K562 (cell line): ENCODE measurements around the gene ZNF586. TPM values are rescaled to one million over a fixed set of nuclear protein-coding genes. Genes with fewer than 3 reads are reported as not detected.

Experiments used
- ARID1B ChIP-seq: fragments of 450-650 bp; IDR thresholded peaks from 2 replicates; pipeline ENCODE4 v1.6.1; 2016; ENCODE audit warnings: antibody characterized with exemption, mild to moderate bottlenecking, inconsistent platforms
- ASH1L ChIP-seq: fragments of 450-650 bp; IDR thresholded peaks from 2 replicates; pipeline ENCODE4 v1.6.1; 2018; ENCODE audit warnings: borderline replicate concordance, mild to moderate bottlenecking, low read depth; ENCODE audit not compliant: partially characterized antibody
- BRF1 ChIP-seq: IDR thresholded peaks from 3 replicates; pipeline ENCODE4 v1.6.1; 2011; ENCODE audit warnings: borderline replicate concordance, mild to moderate bottlenecking; ENCODE audit not compliant: insufficient read length; ENCODE audit errors: extremely low read depth
- CEBPG ChIP-seq, 3 experiments: fragments of 200-800 bp in 1 of 3; sonication (Bioruptor generic) in 1 of 3; sonication (generic) in 1 of 3; formaldehyde crosslinking in 1 of 3; IDR thresholded peaks in 2 of 3; conservative IDR thresholded peaks in 1 of 3; 2 replicates each; pipeline versions ENCODE4 v1.6.1 to v1.8.0; 2016 to 2022; ENCODE audit warnings: missing compliant biosample characterization in 2 of 3, missing genetic modification characterization in 2 of 3, mild to moderate bottlenecking in 1 of 3, missing genetic modification reagents in 1 of 3
- CREB1 ChIP-seq, 2 experiments: sonication (generic) in 1 of 2; formaldehyde crosslinking in 1 of 2; IDR thresholded peaks; 2 replicates each; pipeline versions ENCODE4 v1.6.1 to v1.8.0; 2012 to 2022; ENCODE audit warnings: inconsistent platforms in 1 of 2, mild to moderate bottlenecking in 1 of 2, missing genetic modification reagents in 1 of 2, moderate library complexity in 1 of 2
- EHMT2 ChIP-seq: fragments of 450-650 bp; IDR thresholded peaks from 2 replicates; pipeline ENCODE4 v1.6.1; 2018; ENCODE audit warnings: antibody characterized with exemption
- ETS1 ChIP-seq: conservative IDR thresholded peaks from 2 replicates; pipeline ENCODE4 v1.6.1; 2011; ENCODE audit warnings: low read depth, mild to moderate bottlenecking, low read length; ENCODE audit not compliant: control insufficient read depth
- ETS2 ChIP-seq: IDR thresholded peaks from 2 replicates; pipeline ENCODE4 v1.6.1; 2016; ENCODE audit warnings: borderline replicate concordance, missing genetic modification characterization, mild to moderate bottlenecking, moderate library complexity, missing compliant biosample characterization; ENCODE audit not compliant: poor library complexity, severe bottlenecking
- HMGN3 ChIP-seq: IDR thresholded peaks from 2 replicates; pipeline ENCODE4 v1.6.1; 2011; ENCODE audit warnings: borderline replicate concordance, low read depth, mild to moderate bottlenecking, mixed read lengths, low read length; ENCODE audit not compliant: insufficient read length; ENCODE audit errors: extremely low read depth
- HMGXB4 ChIP-seq: sonication (generic); formaldehyde crosslinking; IDR thresholded peaks from 2 replicates; pipeline ENCODE4 v1.8.1; 2023; ENCODE audit warnings: mild to moderate bottlenecking, missing genetic modification reagents
- ILK ChIP-seq: fragments of 450-650 bp; IDR thresholded peaks from 2 replicates; pipeline ENCODE4 v1.6.1; 2016; ENCODE audit warnings: missing genetic modification characterization, low read depth, mild to moderate bottlenecking, missing compliant biosample characterization, moderate library complexity, borderline replicate concordance
- MAFF ChIP-seq: IDR thresholded peaks from 2 replicates; pipeline ENCODE4 v1.6.1; 2012; ENCODE audit warnings: low read length, improper control_type of control experiment
- MECOM ChIP-seq: fragments of 250-450 bp; sonication (Bioruptor Pico); IDR thresholded peaks from 2 replicates; pipeline ENCODE4 v1.8.0; 2022; ENCODE audit warnings: inconsistent platforms
- MTA3 ChIP-seq: fragments of 450-650 bp; formaldehyde crosslinking; IDR thresholded peaks from 2 replicates; pipeline ENCODE4 v1.6.1; 2017; ENCODE audit warnings: mild to moderate bottlenecking, borderline replicate concordance
- NCOA2 ChIP-seq, 2 experiments: fragments of 450-650 bp; IDR thresholded peaks; 2 replicates each; pipeline ENCODE4 v1.6.1; 2018; ENCODE audit warnings: mild to moderate bottlenecking in 2 of 2, moderate library complexity in 1 of 2; ENCODE audit not compliant: partially characterized antibody in 2 of 2
- POLR2H ChIP-seq: IDR thresholded peaks from 2 replicates; pipeline ENCODE4 v1.6.1; 2016; ENCODE audit warnings: missing genetic modification characterization, low read depth, mild to moderate bottlenecking, control low read depth, missing compliant biosample characterization, moderate library complexity
- RBM17 ChIP-seq: fragments of 200-400 bp; formaldehyde crosslinking; IDR thresholded peaks from 2 replicates; pipeline ENCODE4 v1.6.1; 2017; ENCODE audit warnings: low read depth, mild to moderate bottlenecking, low read length, borderline replicate concordance
- SUPT5H ChIP-seq: fragments of 450-650 bp; IDR thresholded peaks from 2 replicates; pipeline ENCODE4 v1.6.1; 2016
- ZKSCAN3 ChIP-seq: fragments of 250-450 bp; sonication (Bioruptor Pico); IDR thresholded peaks from 2 replicates; pipeline ENCODE4 v1.4.0; 2020
- ZKSCAN8 ChIP-seq: fragments of 200-800 bp; sonication (Bioruptor generic); IDR thresholded peaks from 2 replicates; pipeline ENCODE4 v1.6.1; 2016; ENCODE audit warnings: missing genetic modification characterization, missing compliant biosample characterization
- ZNF217 ChIP-seq: sonication (generic); formaldehyde crosslinking; IDR thresholded peaks from 2 replicates; pipeline ENCODE4 v1.8.0; 2022; ENCODE audit warnings: mild to moderate bottlenecking, missing genetic modification reagents
- ZNF511 ChIP-seq: sonication (generic); formaldehyde crosslinking; IDR thresholded peaks from 2 replicates; pipeline ENCODE4 v1.8.0; 2022; ENCODE audit warnings: mild to moderate bottlenecking, missing genetic modification reagents
- ZNF699 ChIP-seq: fragments of 250-450 bp; sonication (Bioruptor Pico); IDR thresholded peaks from 2 replicates; pipeline ENCODE4 v1.8.0; 2021; ENCODE audit warnings: mild to moderate bottlenecking, moderate library complexity; ENCODE audit not compliant: insufficient replicate concordance
- polyA plus RNA-seq, 8 experiments: library from polyadenylated mRNA; depleted of rRNA in 4 of 8; stranded (reverse) in 5 of 8; unstranded in 3 of 8; fragments of >200 nt; fragmentation: Nextera tagmentation in 2 of 8; fragmentation: Illumina TruSeq in 1 of 8; extraction: Ambion mirVana in 2 of 8; extraction: Trizol in 1 of 8; gene quantifications; 2 replicates each; pipeline versions ENCODE4 v1.2.1 to v1.2.3, GENCODE V29; 2011 to 2014; ENCODE audit warnings: inconsistent platforms in 1 of 8, missing spikeins in 1 of 8
- total RNA-seq, 7 experiments: library from RNA; depleted of rRNA in 6 of 7; stranded (reverse); fragments of >200 nt in 6 of 7; fragmentation: Illumina TruSeq in 2 of 7; extraction: Trizol in 2 of 7; gene quantifications; 2 replicates each; pipeline versions ENCODE4 v1.2.1 to v1.2.3, GENCODE V29; 2011 to 2021; ENCODE audit warnings: low replicate concordance in 1 of 7

The ZNF586 gene
- total and polyA plus RNA-seq, 9 of the 15 experiments (the other 6 are each of a cell fraction or from before 2014, with no cell fraction given) = 2.5 to 12.6 (median 8.4) TPM

- TF ChIP-seq ETS1 (peak; percentile 70), ZKSCAN8 (CRISPR knock-in tag) (no peak), BRF1 (no peak), MAFF (no peak), POLR2H (no peak), ZKSCAN3 (CRISPR knock-in tag) (no peak), RBM17 (no peak), ZNF699 (CRISPR knock-in tag) (no peak), HMGXB4 (CRISPR knock-in tag) (no peak), ARID1B (no peak), ETS2 (no peak), ILK (tag) (no peak), ASH1L (peak; percentile 65), HMGN3 (peak; percentile 13), ZNF511 (CRISPR knock-in tag) (no peak), CEBPG (CRISPR knock-in tag; IDR thresholded peaks at IDR 0.05) (no peak), CEBPG (tag; conservative IDR thresholded peaks at IDR 0.05 in 1 of 2, IDR thresholded peaks at IDR 0.05 in 1 of 2) (no peak), NCOA2 (IDR thresholded peaks at IDR 0.05; ENCODE audit: partially characterized antibody in 2 of 2) (no peak), EHMT2 (peak; percentile 71; the same call in 1 of the 2 replicates), CREB1 (IDR thresholded peaks at IDR 0.05) (no peak), CREB1 (CRISPR knock-in tag; IDR thresholded peaks at IDR 0.05) (peak; percentile 54), MECOM (CRISPR knock-in tag) (no peak), ZNF217 (CRISPR knock-in tag) (no peak), SUPT5H (peak; percentile 84), MTA3 (no peak; the same call in 1 of the 2 replicates)
These were observed 22.6 kb upstream of the ZNF586 start, which contains the start of gene ZNF776 (continued) for GRCh38 chr19:57746580-57747471.
